ENCODE data around the gene CDC42EP5. TPM values are rescaled to one million over a fixed set of nuclear protein-coding genes. Genes with fewer than 3 reads are reported as not detected.

Gene CDC42EP5
- 21.4 TPM for total RNA-seq (ENCODE audit: unreplicated experiment)
- long read RNA-seq, partial matches to known transcripts, result 0 of 1 reads
- long read RNA-seq, other reads (novel, unspliced or antisense), result 0 of 1 reads

DNA sequence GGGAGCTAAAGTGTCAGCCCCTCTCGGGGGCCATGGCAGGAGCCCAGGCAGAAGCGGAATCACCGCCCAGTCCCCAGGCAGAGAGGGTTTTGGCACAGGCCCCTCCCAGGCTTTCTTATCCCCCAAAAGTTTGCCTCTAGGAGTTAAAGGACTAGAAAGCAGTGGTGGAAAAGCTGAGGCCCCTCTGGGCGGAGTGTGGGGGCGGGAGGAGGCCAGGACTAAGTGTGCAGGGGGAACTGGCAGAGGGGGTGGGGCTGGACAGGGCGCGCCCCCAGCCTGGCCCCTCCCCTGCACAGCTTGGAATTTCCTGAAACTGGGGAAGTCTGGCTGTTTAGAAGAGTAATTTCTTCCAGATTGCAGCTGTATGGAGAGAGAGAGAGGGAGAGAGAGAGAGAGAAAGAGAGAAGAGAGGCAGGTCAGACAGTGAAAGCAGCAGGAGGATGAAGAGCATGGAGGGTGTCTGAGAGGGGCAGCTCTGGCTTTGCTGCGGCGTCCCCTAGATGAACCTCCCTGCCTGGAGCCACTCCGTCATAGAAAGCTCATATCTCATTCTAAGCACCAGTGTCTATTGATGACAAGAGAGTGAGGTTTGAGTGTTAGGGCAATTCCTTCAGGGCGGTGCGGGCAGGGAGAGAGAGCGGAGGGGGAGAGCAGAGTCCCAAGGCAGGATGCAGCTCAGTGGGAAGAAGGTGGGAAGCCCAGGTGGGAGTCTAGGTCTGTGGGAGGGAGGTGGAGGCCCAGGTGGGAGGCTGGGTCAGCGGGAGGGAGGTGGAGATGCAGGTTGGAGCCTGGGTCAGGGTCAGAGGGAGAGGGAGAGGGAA is at the start of gene CDC42EP5:
Gene CDC42EP5 (minus strand): TSS at position 226 of the 821 bp plus-strand sequence. CDS start 7,749 bp downstream, outside the sequence.
- Mint-ChIP-seq H3K27me3 (ENCODE audit: unreplicated experiment) (peaks cover 9% of the 10 kb centered on the region), H3K4me1 (ENCODE audit: unreplicated experiment) (peaks cover 14% of the 10 kb centered on the region), H3K27ac (ENCODE audit: unreplicated experiment) (no peak within 1 kb of the TSS), H3K9me3 (ENCODE audit: unreplicated experiment) (no peaks in the 10 kb centered on the region), H3K4me3 (ENCODE audit: unreplicated experiment) (peak within 1 kb of the TSS; percentile 78), H3K36me3 (ENCODE audit: low read depth, unreplicated experiment) (no peaks in the 10 kb centered on the region)
- peak; percentile 40 for DNase-seq (ENCODE audit: low spot score)
- TF ChIP-seq, protein P1, sequence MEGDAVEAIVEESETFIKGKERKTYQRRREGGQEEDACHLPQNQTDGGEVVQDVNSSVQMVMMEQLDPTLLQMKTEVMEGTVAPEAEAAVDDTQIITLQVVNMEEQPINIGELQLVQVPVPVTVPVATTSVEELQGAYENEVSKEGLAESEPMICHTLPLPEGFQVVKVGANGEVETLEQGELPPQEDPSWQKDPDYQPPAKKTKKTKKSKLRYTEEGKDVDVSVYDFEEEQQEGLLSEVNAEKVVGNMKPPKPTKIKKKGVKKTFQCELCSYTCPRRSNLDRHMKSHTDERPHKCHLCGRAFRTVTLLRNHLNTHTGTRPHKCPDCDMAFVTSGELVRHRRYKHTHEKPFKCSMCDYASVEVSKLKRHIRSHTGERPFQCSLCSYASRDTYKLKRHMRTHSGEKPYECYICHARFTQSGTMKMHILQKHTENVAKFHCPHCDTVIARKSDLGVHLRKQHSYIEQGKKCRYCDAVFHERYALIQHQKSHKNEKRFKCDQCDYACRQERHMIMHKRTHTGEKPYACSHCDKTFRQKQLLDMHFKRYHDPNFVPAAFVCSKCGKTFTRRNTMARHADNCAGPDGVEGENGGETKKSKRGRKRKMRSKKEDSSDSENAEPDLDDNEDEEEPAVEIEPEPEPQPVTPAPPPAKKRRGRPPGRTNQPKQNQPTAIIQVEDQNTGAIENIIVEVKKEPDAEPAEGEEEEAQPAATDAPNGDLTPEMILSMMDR (IDR thresholded peaks at IDR 0.05; ENCODE audit: unreplicated experiment), result no peak

GRCh38 chr19:54521860-54522513 is 48.9 kb upstream of the CDC42EP5 start:
- Mint-ChIP-seq H3K4me3 (ENCODE audit: unreplicated experiment) (no peak overlapping the region), H3K27me3 (ENCODE audit: unreplicated experiment) (peaks cover 6% of the 10 kb centered on the region), H3K27ac (ENCODE audit: unreplicated experiment) (no peak overlapping the region), H3K36me3 (ENCODE audit: low read depth, unreplicated experiment) (peaks cover 24% of the 10 kb centered on the region), H3K4me1 (ENCODE audit: unreplicated experiment) (no peaks in the 10 kb centered on the region), H3K9me3 (ENCODE audit: unreplicated experiment) (peaks cover 53% of the 10 kb centered on the region)
- DNase-seq (ENCODE audit: low spot score), result no peak
- TF ChIP-seq, protein P1 (IDR thresholded peaks at IDR 0.05; ENCODE audit: unreplicated experiment), result no peak

DNA sequence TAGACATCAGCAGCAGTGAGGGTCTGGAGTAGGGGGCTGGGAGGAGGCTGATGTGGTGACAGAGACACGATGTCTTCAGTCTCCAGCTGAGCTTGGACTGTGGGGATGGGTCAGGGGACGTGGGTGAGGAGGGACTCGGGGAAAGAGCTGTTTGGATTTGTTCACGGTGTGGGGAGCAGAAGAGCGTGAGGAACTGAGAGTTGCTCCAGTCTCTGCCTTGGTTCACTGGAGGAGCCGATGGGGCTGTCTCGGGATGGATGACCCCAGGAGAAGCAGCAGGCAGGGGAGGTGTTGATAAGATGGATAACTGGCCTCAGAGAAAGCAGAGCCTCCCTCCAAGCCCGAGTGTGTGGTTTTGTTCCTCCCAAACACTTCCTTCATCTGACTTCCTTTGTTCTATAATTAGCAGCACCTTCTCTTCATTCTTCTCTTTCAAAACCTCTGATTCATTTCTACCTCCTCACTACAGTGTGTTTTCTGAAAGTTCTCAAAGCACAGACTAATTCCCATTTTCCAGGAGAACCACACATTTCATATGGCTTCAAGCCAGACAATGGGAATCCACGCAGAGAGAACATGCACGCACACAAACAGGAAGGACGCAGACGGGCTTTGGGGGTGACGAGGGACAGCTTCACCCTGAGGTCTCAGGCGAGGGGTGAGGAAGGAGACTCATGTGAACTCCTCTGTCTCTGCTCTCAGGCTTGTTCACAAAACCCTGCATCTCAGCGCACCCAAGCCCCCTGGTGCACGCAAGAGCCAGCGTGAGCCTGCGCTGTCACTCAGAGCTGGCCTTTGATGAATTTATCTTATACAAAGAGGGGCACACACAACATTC is 48.1 kb upstream of the CDC42EP5 start:
- TF ChIP-seq, protein P1 (IDR thresholded peaks at IDR 0.05; ENCODE audit: unreplicated experiment), result no peak
- no peak overlapping the region for H3K27ac Mint-ChIP-seq (ENCODE audit: unreplicated experiment)
- H3K9me3 Mint-ChIP-seq (ENCODE audit: unreplicated experiment), result peaks cover 47% of the 10 kb centered on the region
- H3K27me3 Mint-ChIP-seq (ENCODE audit: unreplicated experiment), result peaks cover 6% of the 10 kb centered on the region
- no peaks in the 10 kb centered on the region for H3K4me1 Mint-ChIP-seq (ENCODE audit: unreplicated experiment)
- no peak for DNase-seq (ENCODE audit: low spot score)
- peaks cover 24% of the 10 kb centered on the region for H3K36me3 Mint-ChIP-seq (ENCODE audit: low read depth, unreplicated experiment)
- H3K4me3 Mint-ChIP-seq (ENCODE audit: unreplicated experiment), result no peak overlapping the region

- no peaks in the 10 kb centered on the region for H3K4me1 Mint-ChIP-seq (ENCODE audit: unreplicated experiment)
- H3K27ac Mint-ChIP-seq (ENCODE audit: unreplicated experiment), result peak overlapping the region; percentile 54
- peaks cover 53% of the 10 kb centered on the region for H3K9me3 Mint-ChIP-seq (ENCODE audit: unreplicated experiment)
- H3K4me3 Mint-ChIP-seq (ENCODE audit: unreplicated experiment), result no peak overlapping the region
- TF ChIP-seq, protein P1 (IDR thresholded peaks at IDR 0.05; ENCODE audit: unreplicated experiment), result no peak
- H3K36me3 Mint-ChIP-seq (ENCODE audit: low read depth, unreplicated experiment), result peaks cover 35% of the 10 kb centered on the region
- DNase-seq (ENCODE audit: low spot score), result no peak
- peaks cover 10% of the 10 kb centered on the region for H3K27me3 Mint-ChIP-seq (ENCODE audit: unreplicated experiment)
Observed at GRCh38 chr19:54518844-54519243, 45.7 kb upstream of the CDC42EP5 start.
